ENCODE data around the gene MGME1. TPM values are rescaled to one million over a fixed set of nuclear protein-coding genes. Genes with fewer than 3 reads are reported as not detected.

MGME1 gene
- total and polyA plus RNA-seq, 9 of the 15 experiments (the other 6 are each of a cell fraction or from before 2014, with no cell fraction given) = 13.4 to 45.1 (median 30.6) TPM

DNA sequence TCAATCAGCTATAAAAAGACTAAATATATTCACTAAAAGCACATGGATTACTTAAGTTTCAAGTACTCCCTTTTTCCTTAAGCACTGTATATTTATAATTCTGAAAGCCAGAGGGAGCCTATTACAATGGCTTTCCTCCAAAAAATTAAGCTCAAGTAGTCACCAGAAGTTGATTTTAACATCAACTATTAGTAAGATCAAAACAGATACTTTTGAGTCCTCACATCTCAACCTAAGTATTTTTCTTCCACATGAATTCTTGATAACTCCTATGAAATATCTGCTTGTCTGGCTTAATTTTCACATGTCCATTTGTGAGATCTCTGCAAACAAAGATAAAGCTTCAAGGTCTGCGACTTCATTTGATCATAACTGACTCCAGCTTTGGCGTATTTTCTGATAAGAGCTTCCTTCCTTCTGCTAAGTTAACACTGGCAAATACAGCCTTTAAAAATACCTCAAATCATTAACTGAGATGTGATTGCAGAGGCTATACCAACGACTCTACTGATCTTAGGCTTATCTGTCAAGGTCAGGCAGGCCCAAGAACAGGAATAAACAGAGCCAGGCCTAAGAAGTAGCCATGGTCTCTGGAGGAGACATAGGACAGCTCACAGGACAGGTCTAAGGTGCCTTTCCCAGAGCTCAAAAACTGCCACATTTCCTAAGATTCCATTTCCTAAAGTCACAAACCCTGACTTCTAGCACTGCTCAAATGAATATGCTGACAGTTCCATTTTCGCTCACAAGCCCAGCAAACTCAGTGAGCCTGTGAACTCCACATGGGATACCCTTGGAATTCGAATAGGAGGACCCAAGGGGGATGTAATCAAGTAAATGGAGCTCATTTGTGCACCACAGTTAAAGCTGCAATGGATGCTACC is 10.2 kb upstream of the MGME1 start (continued):
- TF ChIP-seq, protein P1, sequence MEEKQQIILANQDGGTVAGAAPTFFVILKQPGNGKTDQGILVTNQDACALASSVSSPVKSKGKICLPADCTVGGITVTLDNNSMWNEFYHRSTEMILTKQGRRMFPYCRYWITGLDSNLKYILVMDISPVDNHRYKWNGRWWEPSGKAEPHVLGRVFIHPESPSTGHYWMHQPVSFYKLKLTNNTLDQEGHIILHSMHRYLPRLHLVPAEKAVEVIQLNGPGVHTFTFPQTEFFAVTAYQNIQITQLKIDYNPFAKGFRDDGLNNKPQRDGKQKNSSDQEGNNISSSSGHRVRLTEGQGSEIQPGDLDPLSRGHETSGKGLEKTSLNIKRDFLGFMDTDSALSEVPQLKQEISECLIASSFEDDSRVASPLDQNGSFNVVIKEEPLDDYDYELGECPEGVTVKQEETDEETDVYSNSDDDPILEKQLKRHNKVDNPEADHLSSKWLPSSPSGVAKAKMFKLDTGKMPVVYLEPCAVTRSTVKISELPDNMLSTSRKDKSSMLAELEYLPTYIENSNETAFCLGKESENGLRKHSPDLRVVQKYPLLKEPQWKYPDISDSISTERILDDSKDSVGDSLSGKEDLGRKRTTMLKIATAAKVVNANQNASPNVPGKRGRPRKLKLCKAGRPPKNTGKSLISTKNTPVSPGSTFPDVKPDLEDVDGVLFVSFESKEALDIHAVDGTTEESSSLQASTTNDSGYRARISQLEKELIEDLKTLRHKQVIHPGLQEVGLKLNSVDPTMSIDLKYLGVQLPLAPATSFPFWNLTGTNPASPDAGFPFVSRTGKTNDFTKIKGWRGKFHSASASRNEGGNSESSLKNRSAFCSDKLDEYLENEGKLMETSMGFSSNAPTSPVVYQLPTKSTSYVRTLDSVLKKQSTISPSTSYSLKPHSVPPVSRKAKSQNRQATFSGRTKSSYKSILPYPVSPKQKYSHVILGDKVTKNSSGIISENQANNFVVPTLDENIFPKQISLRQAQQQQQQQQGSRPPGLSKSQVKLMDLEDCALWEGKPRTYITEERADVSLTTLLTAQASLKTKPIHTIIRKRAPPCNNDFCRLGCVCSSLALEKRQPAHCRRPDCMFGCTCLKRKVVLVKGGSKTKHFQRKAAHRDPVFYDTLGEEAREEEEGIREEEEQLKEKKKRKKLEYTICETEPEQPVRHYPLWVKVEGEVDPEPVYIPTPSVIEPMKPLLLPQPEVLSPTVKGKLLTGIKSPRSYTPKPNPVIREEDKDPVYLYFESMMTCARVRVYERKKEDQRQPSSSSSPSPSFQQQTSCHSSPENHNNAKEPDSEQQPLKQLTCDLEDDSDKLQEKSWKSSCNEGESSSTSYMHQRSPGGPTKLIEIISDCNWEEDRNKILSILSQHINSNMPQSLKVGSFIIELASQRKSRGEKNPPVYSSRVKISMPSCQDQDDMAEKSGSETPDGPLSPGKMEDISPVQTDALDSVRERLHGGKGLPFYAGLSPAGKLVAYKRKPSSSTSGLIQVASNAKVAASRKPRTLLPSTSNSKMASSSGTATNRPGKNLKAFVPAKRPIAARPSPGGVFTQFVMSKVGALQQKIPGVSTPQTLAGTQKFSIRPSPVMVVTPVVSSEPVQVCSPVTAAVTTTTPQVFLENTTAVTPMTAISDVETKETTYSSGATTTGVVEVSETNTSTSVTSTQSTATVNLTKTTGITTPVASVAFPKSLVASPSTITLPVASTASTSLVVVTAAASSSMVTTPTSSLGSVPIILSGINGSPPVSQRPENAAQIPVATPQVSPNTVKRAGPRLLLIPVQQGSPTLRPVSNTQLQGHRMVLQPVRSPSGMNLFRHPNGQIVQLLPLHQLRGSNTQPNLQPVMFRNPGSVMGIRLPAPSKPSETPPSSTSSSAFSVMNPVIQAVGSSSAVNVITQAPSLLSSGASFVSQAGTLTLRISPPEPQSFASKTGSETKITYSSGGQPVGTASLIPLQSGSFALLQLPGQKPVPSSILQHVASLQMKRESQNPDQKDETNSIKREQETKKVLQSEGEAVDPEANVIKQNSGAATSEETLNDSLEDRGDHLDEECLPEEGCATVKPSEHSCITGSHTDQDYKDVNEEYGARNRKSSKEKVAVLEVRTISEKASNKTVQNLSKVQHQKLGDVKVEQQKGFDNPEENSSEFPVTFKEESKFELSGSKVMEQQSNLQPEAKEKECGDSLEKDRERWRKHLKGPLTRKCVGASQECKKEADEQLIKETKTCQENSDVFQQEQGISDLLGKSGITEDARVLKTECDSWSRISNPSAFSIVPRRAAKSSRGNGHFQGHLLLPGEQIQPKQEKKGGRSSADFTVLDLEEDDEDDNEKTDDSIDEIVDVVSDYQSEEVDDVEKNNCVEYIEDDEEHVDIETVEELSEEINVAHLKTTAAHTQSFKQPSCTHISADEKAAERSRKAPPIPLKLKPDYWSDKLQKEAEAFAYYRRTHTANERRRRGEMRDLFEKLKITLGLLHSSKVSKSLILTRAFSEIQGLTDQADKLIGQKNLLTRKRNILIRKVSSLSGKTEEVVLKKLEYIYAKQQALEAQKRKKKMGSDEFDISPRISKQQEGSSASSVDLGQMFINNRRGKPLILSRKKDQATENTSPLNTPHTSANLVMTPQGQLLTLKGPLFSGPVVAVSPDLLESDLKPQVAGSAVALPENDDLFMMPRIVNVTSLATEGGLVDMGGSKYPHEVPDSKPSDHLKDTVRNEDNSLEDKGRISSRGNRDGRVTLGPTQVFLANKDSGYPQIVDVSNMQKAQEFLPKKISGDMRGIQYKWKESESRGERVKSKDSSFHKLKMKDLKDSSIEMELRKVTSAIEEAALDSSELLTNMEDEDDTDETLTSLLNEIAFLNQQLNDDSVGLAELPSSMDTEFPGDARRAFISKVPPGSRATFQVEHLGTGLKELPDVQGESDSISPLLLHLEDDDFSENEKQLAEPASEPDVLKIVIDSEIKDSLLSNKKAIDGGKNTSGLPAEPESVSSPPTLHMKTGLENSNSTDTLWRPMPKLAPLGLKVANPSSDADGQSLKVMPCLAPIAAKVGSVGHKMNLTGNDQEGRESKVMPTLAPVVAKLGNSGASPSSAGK (IDR thresholded peaks at IDR 0.05) = no peak
- TF ChIP-seq IRF9 (tag; IDR thresholded peaks at IDR 0.05) (no peak), ZNF253 (CRISPR knock-in tag; conservative IDR thresholded peaks at IDR 0.05) (no peak), PKNOX1 (IDR thresholded peaks at IDR 0.05) (peak; percentile 33; the same call in 1 of the 2 replicates), LEF1 (IDR thresholded peaks at IDR 0.05) (peak; percentile 89), KAT2B (IDR thresholded peaks at IDR 0.05; ENCODE audit: low read depth, low read length) (no peak), TBL1XR1 (IDR thresholded peaks at IDR 0.05; ENCODE audit: low read length in 2 of 2) (peak in 1 of 2 experiments; percentile 66; a peak in 1 of 4 replicates), DACH1 (IDR thresholded peaks at IDR 0.05; ENCODE audit: partially characterized antibody) (peak; percentile 65), IFI16 (CRISPR knock-in tag; IDR thresholded peaks at IDR 0.05) (no peak), TAL1 (IDR thresholded peaks at IDR 0.05) (peak; percentile 89), EGR1 (conservative IDR thresholded peaks at IDR 0.05) (no peak), ZNF551 (CRISPR knock-in tag; IDR thresholded peaks at IDR 0.05) (no peak)
